Type B pancreatic cell (in vitro differentiated cells): ENCODE results near the gene SLC5A10. TPM values are rescaled to one million over a fixed set of nuclear protein-coding genes. Genes with fewer than 3 reads are reported as not detected.
"Not testable (repeated sequence)": the region's sequence is repeated elsewhere in the genome, so short reads cannot be mapped to it uniquely, and the experiment has no call there.

Experiments used
- DNase-seq: peaks from one replicate; pipeline ENCODE4 v3.0.0; 2021; ENCODE audit warnings: mixed read lengths; ENCODE audit not compliant: unreplicated experiment; ENCODE audit errors: extremely low spot score
- H3K27ac Mint-ChIP-seq: 2 replicates; pipeline ENCODE4 v1.8.0; 2021; ENCODE audit warnings: mild to moderate bottlenecking, mixed read lengths
- H3K27me3 Mint-ChIP-seq: 2 replicates; pipeline ENCODE4 v1.8.0; 2021; ENCODE audit warnings: mixed read lengths
- H3K36me3 Mint-ChIP-seq: 2 replicates; pipeline ENCODE4 v1.8.0; 2021; ENCODE audit warnings: mixed read lengths
- H3K4me1 Mint-ChIP-seq: one replicate; pipeline ENCODE4 v1.8.0; 2021; ENCODE audit warnings: mixed read lengths; ENCODE audit not compliant: unreplicated experiment
- H3K4me3 Mint-ChIP-seq: 2 replicates; pipeline ENCODE4 v1.8.0; 2021; ENCODE audit warnings: mild to moderate bottlenecking, mixed read lengths
- H3K9me3 Mint-ChIP-seq: 2 replicates; pipeline ENCODE4 v1.8.0; 2021; ENCODE audit warnings: mixed read lengths
- total RNA-seq: library from RNA; stranded (reverse); gene quantifications from 2 replicates; pipeline ENCODE4 v1.2.1, GENCODE V29; 2021; ENCODE audit warnings: low replicate concordance
- TF ChIP-seq, protein P1 (sequence below): fragments of 200-600 bp; sonication (generic); conservative IDR thresholded peaks from 2 replicates; pipeline ENCODE4 v1.5.0; 2021; ENCODE audit warnings: antibody characterized with exemption, mild to moderate bottlenecking

Gene SLC5A10
- total RNA-seq, 1 donor from 2014 or later: 0.19 TPM

DNA sequence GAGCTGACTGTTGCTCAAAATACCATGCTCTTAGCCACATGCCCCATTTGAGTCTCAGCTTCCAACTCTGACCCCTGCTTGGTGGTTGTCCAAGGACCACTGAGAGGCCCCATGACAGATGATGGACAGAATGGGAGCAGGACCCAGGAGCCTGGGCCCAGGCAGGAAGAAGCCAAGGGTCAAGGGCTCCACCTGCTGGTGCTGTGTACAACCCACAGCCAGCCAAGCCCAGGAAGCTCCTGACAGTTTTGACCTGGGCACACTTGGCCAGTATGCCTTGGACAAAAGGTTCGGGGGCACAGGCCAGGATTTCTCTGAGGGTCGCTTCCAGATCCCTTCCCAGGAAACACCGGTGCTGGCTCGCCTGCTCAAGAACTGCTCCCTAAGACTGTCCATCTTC is 79.8 kb downstream of the SLC5A10 start:
- not testable (repeated sequence) for H3K4me1 Mint-ChIP-seq, DNase-seq, H3K4me3 Mint-ChIP-seq, H3K27ac Mint-ChIP-seq, H3K36me3 Mint-ChIP-seq, H3K9me3 Mint-ChIP-seq, H3K27me3 Mint-ChIP-seq
- TF ChIP-seq, protein P1, sequence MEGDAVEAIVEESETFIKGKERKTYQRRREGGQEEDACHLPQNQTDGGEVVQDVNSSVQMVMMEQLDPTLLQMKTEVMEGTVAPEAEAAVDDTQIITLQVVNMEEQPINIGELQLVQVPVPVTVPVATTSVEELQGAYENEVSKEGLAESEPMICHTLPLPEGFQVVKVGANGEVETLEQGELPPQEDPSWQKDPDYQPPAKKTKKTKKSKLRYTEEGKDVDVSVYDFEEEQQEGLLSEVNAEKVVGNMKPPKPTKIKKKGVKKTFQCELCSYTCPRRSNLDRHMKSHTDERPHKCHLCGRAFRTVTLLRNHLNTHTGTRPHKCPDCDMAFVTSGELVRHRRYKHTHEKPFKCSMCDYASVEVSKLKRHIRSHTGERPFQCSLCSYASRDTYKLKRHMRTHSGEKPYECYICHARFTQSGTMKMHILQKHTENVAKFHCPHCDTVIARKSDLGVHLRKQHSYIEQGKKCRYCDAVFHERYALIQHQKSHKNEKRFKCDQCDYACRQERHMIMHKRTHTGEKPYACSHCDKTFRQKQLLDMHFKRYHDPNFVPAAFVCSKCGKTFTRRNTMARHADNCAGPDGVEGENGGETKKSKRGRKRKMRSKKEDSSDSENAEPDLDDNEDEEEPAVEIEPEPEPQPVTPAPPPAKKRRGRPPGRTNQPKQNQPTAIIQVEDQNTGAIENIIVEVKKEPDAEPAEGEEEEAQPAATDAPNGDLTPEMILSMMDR: peak; percentile 62

DNA sequence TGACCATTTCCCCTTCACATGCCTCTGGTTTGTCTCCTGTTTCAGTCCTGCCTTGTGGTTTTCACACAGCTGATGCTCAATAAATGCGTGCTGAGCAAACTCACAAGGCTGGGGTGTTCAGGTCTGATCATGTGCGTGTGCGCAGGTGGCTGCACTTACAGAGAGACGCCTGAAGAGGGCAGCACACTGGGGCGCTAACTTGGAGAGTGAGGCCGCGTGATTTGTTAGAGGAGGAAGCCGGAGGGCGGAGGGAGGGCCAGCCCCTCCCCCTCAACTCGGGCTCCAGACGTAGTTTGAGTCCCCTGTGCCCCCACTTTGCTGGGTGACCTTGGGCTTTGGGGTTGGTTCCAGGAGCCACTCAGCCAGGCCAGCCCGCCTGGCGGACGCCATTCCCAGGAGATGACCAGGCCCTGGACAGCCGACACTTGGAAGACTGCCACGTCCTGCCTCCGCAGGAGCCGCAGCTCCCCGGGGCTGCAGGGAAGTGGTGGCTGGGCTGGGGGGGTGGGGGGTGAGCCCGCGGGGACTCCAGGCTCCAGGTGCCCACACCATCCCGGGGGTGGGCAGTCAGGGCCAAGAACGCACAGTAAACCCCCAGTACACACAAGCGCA is 80.5 kb downstream of the SLC5A10 start:
- not testable (repeated sequence) for H3K36me3 Mint-ChIP-seq, H3K4me1 Mint-ChIP-seq, H3K27me3 Mint-ChIP-seq, H3K4me3 Mint-ChIP-seq, H3K27ac Mint-ChIP-seq, H3K9me3 Mint-ChIP-seq, DNase-seq

DNA sequence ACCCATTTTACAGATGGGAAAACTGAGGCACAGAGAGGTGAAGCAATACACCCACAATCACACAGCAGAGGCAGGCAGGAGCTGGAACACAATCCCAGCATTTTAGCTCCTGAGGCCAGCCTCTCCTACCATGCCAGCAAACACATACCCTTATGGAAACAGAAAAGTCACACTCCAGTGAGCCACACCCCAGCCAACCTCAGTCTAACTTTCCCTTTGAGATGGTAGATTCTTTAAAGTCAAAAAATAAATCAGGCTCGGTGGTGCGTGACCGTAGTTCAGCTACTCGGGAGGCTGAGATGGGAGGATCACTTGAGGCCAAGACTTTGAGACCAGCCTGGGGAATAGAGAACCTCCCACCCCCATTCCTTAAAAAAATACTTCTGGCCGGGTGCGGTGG is 84.2 kb downstream of the SLC5A10 start:
- H3K4me1 Mint-ChIP-seq, H3K27ac Mint-ChIP-seq: not testable (repeated sequence)

DNA sequence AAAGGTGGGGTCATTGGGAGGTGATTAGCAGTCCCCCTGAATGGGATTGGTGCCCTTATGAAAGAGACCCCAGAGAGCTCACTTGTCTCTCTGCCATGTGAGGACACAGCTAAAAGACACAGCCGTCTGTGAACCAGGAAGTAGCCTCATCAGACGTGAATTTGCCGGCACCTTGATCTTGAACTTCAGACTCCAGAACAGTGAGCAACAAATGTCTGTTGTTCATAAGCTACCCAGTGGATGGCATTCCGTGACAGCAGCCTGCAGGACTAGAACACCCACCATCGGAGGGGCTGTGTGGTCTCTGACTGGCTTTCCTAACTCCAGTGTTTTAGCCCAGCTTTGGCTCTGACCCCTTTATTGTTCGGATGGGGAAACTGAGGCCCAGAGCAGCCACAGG is 85.6 kb downstream of the SLC5A10 start:
- H3K36me3 Mint-ChIP-seq, DNase-seq, H3K9me3 Mint-ChIP-seq, H3K4me3 Mint-ChIP-seq, H3K27me3 Mint-ChIP-seq, H3K4me1 Mint-ChIP-seq, H3K27ac Mint-ChIP-seq: not testable (repeated sequence)

More for the DNA sequence above, 84.2 kb downstream of the SLC5A10 start:
- H3K9me3 Mint-ChIP-seq, H3K36me3 Mint-ChIP-seq, DNase-seq, H3K27me3 Mint-ChIP-seq, H3K4me3 Mint-ChIP-seq: not testable (repeated sequence)

DNA sequence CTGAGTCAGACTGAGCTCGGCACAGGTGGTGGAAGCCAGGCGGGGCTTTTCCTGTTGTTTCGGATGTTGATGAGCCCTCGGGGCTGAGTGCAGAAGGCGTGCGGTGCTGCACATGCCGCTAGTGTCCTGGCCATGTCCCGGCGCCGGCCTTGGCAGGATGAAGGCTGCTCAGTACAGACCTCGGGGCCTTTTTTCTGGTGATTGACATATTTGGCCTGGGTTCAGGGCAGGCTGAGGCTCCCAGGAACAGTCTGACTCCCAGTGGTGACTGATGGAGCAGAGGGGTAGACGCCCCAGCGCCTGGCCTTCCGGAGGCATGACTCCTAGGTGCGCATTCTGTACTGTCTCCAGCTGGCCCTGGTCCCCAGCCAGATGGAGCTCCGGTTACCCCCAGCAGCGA is 86.0 kb downstream of the SLC5A10 start:
- H3K27ac Mint-ChIP-seq, H3K27me3 Mint-ChIP-seq, H3K4me1 Mint-ChIP-seq, H3K9me3 Mint-ChIP-seq, H3K4me3 Mint-ChIP-seq, H3K36me3 Mint-ChIP-seq, DNase-seq: not testable (repeated sequence)

DNA sequence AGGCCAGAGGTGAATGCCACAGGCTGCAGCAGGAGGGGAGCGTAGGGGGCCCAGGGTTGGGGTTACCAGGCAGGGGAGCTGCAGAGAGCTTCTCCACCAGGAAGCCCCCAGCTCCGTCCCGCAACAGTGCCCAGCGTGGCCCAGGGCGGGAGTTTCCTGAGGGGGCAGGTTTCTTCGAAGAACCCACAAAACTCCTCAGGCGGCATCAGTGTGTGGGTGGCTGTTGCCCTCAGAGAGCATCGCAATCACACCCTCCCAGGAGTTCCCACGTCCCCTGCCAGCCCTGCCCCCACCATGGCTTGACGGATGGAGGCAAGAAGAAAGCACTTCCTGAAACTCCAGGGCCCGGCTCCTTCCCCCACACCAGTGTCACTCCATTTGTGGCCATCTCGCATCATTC is 86.8 kb downstream of the SLC5A10 start:
- not testable (repeated sequence) for H3K4me3 Mint-ChIP-seq, H3K9me3 Mint-ChIP-seq, H3K4me1 Mint-ChIP-seq, DNase-seq, H3K27me3 Mint-ChIP-seq, H3K27ac Mint-ChIP-seq, H3K36me3 Mint-ChIP-seq

DNA sequence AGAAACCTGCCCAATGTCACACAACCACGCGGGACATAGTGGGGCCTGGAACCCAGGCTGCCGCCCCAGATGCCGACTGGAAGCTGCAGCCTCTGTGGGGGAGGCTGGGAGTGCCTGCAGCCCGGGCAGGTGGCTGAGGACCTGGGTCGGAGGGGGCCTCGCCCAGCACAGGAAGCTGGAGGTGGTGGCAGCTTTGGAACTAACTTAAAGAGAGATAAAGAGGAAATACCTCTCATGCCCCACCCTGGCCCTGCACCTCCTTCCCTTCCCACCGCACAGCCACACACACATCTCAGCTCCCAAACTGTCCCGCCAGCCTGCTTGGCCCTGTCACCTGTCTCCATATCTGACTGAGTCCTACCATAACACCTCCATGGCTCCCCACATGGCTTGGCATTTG is 88.4 kb downstream of the SLC5A10 start:
- DNase-seq, H3K27ac Mint-ChIP-seq, H3K27me3 Mint-ChIP-seq, H3K9me3 Mint-ChIP-seq, H3K4me1 Mint-ChIP-seq, H3K36me3 Mint-ChIP-seq, H3K4me3 Mint-ChIP-seq: not testable (repeated sequence)

DNA sequence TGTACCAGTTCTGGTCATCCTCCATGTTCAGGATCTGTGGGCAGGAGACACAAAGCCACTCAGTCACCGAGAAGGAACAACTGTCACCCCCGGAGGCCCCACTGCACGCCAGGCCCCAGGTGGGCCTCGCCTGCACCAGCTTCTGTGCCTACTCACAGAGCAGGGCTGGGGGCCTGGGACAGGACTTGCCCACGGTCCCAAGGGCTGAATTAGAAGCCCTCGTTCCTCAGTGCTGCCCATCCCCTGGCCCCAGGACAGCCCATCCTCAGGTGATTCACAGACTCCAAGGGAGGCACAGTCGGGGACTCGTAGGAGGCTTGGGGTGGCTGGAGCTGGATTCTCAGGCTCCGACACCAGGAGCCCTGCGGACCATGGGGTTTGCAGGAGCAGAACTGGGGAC is 89.9 kb downstream of the SLC5A10 start:
- not testable (repeated sequence) for H3K9me3 Mint-ChIP-seq, H3K36me3 Mint-ChIP-seq, H3K27me3 Mint-ChIP-seq, H3K4me3 Mint-ChIP-seq, H3K27ac Mint-ChIP-seq, DNase-seq, H3K4me1 Mint-ChIP-seq

DNA sequence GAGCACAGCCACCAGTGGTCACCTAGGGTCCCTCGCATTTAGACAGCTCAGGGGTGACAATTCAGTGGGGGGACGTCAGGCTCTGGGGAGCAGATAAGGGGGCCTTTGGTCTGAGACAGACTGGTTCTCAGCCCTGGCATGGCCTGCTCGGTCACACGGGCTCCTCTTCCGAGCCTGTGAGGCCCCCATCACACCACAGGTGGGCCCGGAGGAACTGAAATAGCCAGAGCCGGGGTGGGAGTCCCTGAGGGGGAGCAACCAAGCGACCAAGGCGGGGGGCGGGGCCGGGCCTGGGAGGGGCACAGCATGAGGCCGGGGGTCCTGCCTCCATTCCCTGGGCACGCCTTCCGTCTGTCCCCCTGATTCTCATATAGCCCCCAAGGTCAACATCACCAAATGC is 90.4 kb downstream of the SLC5A10 start:
- H3K27me3 Mint-ChIP-seq, H3K4me1 Mint-ChIP-seq, H3K9me3 Mint-ChIP-seq, DNase-seq, H3K4me3 Mint-ChIP-seq, H3K27ac Mint-ChIP-seq, H3K36me3 Mint-ChIP-seq: not testable (repeated sequence)

DNA sequence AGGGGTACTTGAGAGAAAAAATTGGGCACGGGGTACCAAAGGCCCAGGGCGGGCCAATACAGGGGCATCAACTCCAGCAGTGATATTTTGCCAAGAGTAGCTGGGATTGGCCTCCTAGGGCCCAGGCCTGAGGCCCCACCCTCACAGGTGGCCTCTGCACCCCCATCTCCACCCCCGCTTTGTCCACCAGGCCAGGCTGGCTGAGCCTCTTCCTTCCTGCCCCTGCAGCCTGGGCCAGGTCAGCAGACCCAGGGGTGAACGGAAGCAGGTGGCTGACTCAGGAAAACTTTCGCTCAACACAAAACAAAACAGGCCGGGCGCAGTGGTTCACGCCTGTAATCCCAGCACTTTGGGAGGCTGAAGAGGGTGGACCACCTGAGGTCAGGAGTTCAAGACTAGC is 91.1 kb downstream of the SLC5A10 start:
- H3K36me3 Mint-ChIP-seq, H3K4me3 Mint-ChIP-seq, H3K27me3 Mint-ChIP-seq, H3K9me3 Mint-ChIP-seq, H3K27ac Mint-ChIP-seq, DNase-seq, H3K4me1 Mint-ChIP-seq: not testable (repeated sequence)

DNA sequence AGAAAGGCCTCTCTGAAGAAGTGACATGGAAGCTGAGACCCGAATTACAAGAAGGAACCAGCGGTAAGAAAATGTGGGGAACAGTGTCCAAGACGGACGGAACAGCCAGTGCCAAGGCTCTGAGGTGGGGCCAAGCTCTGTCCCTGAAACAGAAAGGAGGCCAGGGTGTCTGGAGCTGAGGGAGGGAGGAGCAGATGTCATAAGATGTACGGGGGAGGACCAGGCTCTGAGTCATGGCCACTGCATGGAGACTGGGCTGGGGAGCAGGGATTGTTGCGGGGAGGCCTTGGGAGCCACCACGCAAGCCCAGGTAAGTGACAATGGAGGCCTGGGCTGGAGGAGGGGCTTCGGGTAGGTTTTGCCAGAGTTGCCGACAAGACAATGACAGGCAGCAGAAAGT is 92.7 kb downstream of the SLC5A10 start:
- not testable (repeated sequence) for H3K27me3 Mint-ChIP-seq, H3K36me3 Mint-ChIP-seq, H3K4me1 Mint-ChIP-seq, DNase-seq, H3K9me3 Mint-ChIP-seq, H3K4me3 Mint-ChIP-seq, H3K27ac Mint-ChIP-seq

DNA sequence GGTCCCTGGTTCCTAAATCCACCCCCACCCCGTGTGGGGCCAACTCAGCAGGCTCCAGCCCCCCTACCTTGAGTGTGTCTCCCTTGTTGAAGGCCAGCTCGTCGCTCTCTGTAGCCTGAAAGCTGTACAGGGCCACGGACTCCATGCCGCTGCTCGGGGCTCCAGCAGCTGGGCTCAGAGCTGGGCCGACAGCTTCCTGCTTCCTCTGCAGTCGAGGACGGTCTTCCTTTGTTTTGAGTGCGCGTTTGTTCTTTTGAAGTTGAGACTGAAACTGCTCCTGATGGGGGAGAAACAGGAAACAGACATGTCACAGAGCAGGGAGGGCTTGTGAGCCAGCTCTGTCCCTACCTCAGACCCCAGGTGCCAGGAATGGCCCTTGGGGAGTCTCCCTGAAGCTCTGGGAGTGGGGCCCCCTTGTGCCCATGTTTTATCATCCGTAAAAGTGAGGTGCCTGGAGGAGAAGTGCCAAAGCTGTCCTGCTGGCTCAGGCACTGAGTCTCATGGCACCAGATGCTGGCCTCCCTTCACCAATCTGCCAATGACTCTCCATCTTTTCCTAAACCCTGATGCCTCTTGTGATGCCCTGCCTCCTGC is 94.9 kb downstream of the SLC5A10 start, which contains the start of gene GRAP:
GRAP (minus strand) TSS at position 176 of the 594 bp plus-strand sequence; CDS start at position 145, 31 bp downstream.
- H3K9me3 Mint-ChIP-seq, H3K4me1 Mint-ChIP-seq, H3K36me3 Mint-ChIP-seq, H3K27me3 Mint-ChIP-seq, DNase-seq, H3K4me3 Mint-ChIP-seq, H3K27ac Mint-ChIP-seq: not testable (repeated sequence)

DNA sequence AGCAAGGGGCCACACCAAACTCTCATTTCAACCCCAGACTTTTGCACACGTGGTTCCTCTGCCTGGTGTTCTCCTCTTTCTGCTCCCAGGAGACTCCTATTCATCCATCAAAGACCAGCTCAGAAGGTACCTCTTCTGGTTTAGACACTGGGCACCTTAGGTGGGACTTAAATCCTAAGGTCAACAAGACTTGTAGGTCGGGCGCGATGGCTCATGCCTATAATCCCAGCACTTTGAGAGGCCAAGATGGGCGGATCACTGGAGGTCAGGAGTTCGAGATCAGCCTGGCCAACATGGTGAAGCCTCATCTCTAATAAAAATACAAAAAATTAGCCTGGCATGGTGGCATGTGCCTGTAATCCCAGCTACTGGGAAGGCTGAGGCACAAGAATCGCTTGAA is 95.5 kb downstream of the SLC5A10 start:
- not testable (repeated sequence) for H3K4me3 Mint-ChIP-seq, H3K27ac Mint-ChIP-seq, H3K27me3 Mint-ChIP-seq, H3K36me3 Mint-ChIP-seq, H3K4me1 Mint-ChIP-seq, H3K9me3 Mint-ChIP-seq, DNase-seq

DNA sequence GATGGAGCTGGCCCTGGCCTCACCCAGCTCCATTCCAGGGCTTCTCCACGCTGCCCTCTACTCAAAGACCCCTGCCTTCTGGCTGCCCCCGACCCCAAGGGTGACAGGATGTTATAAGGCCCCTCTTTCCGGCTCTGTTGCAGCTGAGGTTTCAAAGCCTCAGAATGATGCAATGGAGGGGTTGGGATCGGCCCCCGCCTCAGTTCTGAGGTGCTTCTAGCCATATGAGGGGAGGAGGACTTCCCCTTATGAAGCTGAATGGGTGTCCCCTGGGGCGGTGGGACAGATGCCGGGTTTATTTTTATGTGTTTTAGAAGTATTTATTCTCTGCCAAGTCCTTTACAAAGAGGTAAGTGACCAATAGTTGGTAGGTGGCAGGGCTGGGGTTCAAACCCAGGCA is 96.9 kb downstream of the SLC5A10 start:
- not testable (repeated sequence) for H3K4me3 Mint-ChIP-seq, H3K36me3 Mint-ChIP-seq, H3K9me3 Mint-ChIP-seq, H3K27ac Mint-ChIP-seq, H3K27me3 Mint-ChIP-seq, DNase-seq, H3K4me1 Mint-ChIP-seq
